Esophagus squamous epithelium (tissue), 5 donors: ENCODE data around the gene FGF3. TPM values are rescaled to one million over a fixed set of nuclear protein-coding genes. Genes with fewer than 3 reads are reported as not detected.

Experiments
- DNase-seq: peaks from one replicate; lab custom pipeline; 2025; lab: John Stamatoyannopoulos, UW
- H3K27ac ChIP-seq, 4 donors: fragments of 200-600 bp; sonication (generic); one replicate each; pipeline ENCODE4 v1.5.1; 2016 to 2019; ENCODE audit warnings: mild to moderate bottlenecking in 1 of 4
- H3K27me3 ChIP-seq, 4 donors: fragments of 200-600 bp; sonication (generic); 1 replicate in 3 of 4; 2 replicates in 1 of 4; pipeline versions ENCODE4 v1.5.1 to v1.6.0; 2017 to 2021; ENCODE audit warnings: antibody characterized with exemption in 1 of 4
- H3K36me3 ChIP-seq, 3 donors: fragments of 200-600 bp; sonication (generic); one replicate each; pipeline ENCODE4 v1.5.1; 2016 to 2019
- H3K4me1 ChIP-seq, 3 donors: fragments of 200-600 bp; sonication (generic); one replicate each; pipeline ENCODE4 v1.5.1; 2017 to 2019
- H3K4me3 ChIP-seq, 4 donors: fragments of 200-600 bp; sonication (generic); 1 replicate in 3 of 4; 2 replicates in 1 of 4; pipeline ENCODE4 v1.5.1; 2016 to 2019; ENCODE audit warnings: mild to moderate bottlenecking in 2 of 4, moderate library complexity in 1 of 4
- H3K9me3 ChIP-seq, 3 donors: fragments of 200-600 bp; sonication (generic); one replicate each; pipeline ENCODE4 v1.5.1; 2016 to 2019
- POLR2A ChIP-seq, 4 donors: fragments of 450-650 bp; IDR thresholded peaks; one replicate each; pipeline ENCODE4 v1.6.1; 2017; ENCODE audit warnings: antibody characterized with exemption in 4 of 4, mild to moderate bottlenecking in 4 of 4, moderate library complexity in 3 of 4
- WGBS, 2 donors: methylation state at CpG; one replicate each; pipeline ENCODE4 v1.1.5; 2018; 5-methylcytosine and 5-hydroxymethylcytosine counted together
- intact Hi-C: fragments of 100-400 bp; cut with DNase I; formaldehyde crosslinking; loops from one replicate; pipeline ENCODE4 v1.15.0; 2022
- total RNA-seq, 4 donors: library from RNA; depleted of rRNA; stranded (reverse); fragments of >200 nt; gene quantifications; one replicate each; pipeline ENCODE4 v1.1.0, GENCODE V29; 2016
- TF ChIP-seq, protein P1 (sequence below), 6 experiments: fragments of 450-650 bp in 4 of 6; fragments of 200-600 bp in 2 of 6; sonication (generic) in 2 of 6; IDR thresholded peaks; one replicate each; pipeline ENCODE4 v1.5.1; 2016 to 2019; ENCODE audit warnings: antibody characterized with exemption in 6 of 6, mild to moderate bottlenecking in 4 of 6, moderate library complexity in 4 of 6
- donor health status: DM: yes; HTN: yes; CAD: no.

FGF3 gene
- total RNA-seq, 4 donors from 2014 or later = not detected

DNA sequence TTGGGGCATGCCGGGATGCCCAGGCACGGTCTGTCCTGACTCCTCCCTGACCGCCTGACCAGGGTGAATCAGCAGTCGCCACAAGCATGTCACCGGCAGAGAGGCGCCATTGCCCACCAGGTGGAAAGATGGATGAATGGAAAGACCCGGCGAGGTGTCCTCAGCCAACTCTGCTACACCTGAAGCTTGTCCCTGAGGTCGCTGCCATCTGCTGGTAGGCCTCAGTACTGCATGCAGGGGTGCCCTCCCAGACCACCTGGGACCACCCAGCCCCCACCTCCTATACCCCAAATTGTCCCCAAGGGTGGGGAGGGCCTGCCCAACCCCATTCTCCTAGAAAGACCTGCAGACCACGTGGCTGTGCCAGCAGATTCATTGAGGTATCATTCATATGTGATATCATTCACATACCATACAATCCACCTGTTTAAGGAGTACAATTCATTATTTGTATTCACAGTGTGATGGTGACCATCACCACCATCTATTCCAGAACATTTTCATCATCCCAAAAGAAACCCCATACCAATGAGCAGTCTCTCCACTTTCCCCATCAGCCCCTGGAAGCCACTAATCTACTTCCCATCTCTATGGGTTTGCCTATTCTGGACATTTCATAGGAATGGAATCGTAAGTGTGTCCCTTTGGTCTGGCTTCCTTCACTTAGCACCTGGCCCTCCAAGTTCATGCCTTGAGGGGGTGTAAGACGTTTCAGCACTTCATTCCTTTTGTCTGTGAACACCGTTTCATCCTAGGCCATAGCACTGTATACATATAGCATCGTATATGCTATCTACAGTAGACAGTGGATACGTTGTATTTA is 17.5 kb downstream of the FGF3 start:
- intact Hi-C loops = no loop called here
- Histone ChIP-seq H3K27ac (no peak overlapping the region), H3K4me1 (no peaks in the 10 kb centered on the region), H3K27me3 (peaks cover 0 to 30% (median 0%) of the 10 kb centered on the region in 4 donors), H3K36me3 (no peaks in the 10 kb centered on the region), H3K4me3 (no peak overlapping the region), H3K9me3 (no peaks in the 10 kb centered on the region)
- no peak for TF ChIP-seq POLR2A (IDR thresholded peaks at IDR 0.05)
- TF ChIP-seq, protein P1, sequence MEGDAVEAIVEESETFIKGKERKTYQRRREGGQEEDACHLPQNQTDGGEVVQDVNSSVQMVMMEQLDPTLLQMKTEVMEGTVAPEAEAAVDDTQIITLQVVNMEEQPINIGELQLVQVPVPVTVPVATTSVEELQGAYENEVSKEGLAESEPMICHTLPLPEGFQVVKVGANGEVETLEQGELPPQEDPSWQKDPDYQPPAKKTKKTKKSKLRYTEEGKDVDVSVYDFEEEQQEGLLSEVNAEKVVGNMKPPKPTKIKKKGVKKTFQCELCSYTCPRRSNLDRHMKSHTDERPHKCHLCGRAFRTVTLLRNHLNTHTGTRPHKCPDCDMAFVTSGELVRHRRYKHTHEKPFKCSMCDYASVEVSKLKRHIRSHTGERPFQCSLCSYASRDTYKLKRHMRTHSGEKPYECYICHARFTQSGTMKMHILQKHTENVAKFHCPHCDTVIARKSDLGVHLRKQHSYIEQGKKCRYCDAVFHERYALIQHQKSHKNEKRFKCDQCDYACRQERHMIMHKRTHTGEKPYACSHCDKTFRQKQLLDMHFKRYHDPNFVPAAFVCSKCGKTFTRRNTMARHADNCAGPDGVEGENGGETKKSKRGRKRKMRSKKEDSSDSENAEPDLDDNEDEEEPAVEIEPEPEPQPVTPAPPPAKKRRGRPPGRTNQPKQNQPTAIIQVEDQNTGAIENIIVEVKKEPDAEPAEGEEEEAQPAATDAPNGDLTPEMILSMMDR (IDR thresholded peaks at IDR 0.05) = peak in 5 of 6 experiments; percentile 30 to 58 (median 39)
- DNase-seq = no peak
- 49 to 51% methylated on average over 6 of the region's 15 CpGs for WGBS, 2 donors

DNA sequence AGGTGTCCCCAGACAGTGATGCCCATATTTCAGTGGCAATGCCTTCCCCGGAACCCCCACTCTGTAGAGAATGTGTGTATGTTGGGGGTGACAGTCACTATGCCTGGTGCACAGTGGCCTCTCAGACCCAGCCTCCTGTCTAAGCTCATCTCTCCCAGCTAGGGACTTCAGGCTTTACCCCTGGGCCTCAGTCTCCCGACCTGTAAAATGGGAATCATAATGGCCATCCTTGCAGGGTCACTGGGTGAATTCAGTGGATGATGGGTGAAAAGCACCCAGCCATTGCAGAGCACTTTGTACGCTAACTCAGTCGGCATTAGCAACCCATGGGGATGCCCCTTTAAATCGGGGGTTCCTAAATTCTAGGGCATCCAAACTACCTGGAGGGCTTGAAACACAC is 18.9 kb downstream of the FGF3 start:
- no peak overlapping the region for H3K4me3 ChIP-seq
- no peaks in the 10 kb centered on the region for H3K36me3 ChIP-seq
- intact Hi-C loops = no loop called here
- peaks cover 0 to 30% (median 0%) of the 10 kb centered on the region in 4 donors for H3K27me3 ChIP-seq
- TF ChIP-seq, protein P1 (IDR thresholded peaks at IDR 0.05) = no peak
- no peak for TF ChIP-seq POLR2A (IDR thresholded peaks at IDR 0.05)
- DNase-seq = no peak
- no peaks in the 10 kb centered on the region for H3K9me3 ChIP-seq
- H3K27ac ChIP-seq = no peak overlapping the region
- 87 to 100% methylated on average over 3 of the region's 5 CpGs for WGBS, 2 donors
- no peaks in the 10 kb centered on the region for H3K4me1 ChIP-seq

DNA sequence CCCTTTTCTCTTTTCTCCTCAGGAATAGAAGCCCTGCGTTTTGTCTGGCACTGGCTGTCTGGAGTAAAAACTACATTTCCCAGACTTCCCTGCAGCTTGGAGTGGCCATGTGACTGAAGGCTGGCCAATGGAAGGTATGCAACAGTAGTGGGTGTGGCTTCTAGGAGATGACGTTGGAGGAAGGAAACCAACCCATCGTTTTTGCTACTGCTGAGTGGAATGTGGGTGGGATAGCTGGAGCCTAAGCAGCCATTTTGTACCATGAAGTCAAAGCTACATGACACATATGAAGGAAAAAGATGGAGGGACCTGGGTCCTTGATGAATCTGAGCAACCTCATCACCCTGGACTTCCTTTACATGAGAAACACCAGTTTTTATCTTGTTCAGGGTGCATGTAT is 19.6 kb downstream of the FGF3 start:
- WGBS, 2 donors = 20 to 23% methylated on average over 2 to 3 of the region's 3 CpGs
- H3K4me1 ChIP-seq = no peaks in the 10 kb centered on the region
- H3K27me3 ChIP-seq = peaks cover 0 to 30% (median 0%) of the 10 kb centered on the region in 4 donors
- DNase-seq = no peak
- intact Hi-C loops = no loop called here
- no peak overlapping the region for H3K27ac ChIP-seq
- TF ChIP-seq, protein P1 (IDR thresholded peaks at IDR 0.05) = no peak
- TF ChIP-seq POLR2A (IDR thresholded peaks at IDR 0.05) = no peak
- H3K4me3 ChIP-seq = no peak overlapping the region
- H3K9me3 ChIP-seq = no peaks in the 10 kb centered on the region
- no peaks in the 10 kb centered on the region for H3K36me3 ChIP-seq

DNA sequence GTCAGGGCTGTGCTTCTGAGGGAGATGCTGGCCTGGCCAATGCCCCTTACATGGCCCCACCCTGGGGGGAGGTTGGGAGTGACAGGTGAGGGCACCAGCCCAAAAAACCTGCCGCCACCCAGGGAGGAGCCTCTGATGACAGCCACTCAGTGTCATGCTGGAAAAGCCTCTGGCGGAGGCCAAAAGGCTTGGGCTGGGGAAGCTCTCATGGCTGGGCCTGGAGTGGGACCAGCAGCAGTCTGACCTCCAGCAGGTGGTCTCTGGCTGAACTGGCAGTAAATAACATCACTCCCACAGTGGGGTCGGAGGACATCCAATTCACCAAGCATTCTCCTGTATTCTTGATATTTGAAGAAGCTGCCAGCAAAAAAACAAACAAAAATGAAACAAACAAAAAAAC is 20.1 kb downstream of the FGF3 start:
- Histone ChIP-seq H3K9me3 (no peaks in the 10 kb centered on the region), H3K4me1 (no peaks in the 10 kb centered on the region), H3K27me3 (peaks cover 0 to 30% (median 0%) of the 10 kb centered on the region in 4 donors), H3K27ac (no peak overlapping the region), H3K4me3 (no peak overlapping the region), H3K36me3 (no peaks in the 10 kb centered on the region)
- TF ChIP-seq, protein P1 (IDR thresholded peaks at IDR 0.05) = no peak
- TF ChIP-seq POLR2A (IDR thresholded peaks at IDR 0.05) = no peak
- 65 to 92% methylated on average over 2 of the region's 3 CpGs for WGBS, 2 donors
- DNase-seq = no peak
- intact Hi-C loops = no loop called here

DNA sequence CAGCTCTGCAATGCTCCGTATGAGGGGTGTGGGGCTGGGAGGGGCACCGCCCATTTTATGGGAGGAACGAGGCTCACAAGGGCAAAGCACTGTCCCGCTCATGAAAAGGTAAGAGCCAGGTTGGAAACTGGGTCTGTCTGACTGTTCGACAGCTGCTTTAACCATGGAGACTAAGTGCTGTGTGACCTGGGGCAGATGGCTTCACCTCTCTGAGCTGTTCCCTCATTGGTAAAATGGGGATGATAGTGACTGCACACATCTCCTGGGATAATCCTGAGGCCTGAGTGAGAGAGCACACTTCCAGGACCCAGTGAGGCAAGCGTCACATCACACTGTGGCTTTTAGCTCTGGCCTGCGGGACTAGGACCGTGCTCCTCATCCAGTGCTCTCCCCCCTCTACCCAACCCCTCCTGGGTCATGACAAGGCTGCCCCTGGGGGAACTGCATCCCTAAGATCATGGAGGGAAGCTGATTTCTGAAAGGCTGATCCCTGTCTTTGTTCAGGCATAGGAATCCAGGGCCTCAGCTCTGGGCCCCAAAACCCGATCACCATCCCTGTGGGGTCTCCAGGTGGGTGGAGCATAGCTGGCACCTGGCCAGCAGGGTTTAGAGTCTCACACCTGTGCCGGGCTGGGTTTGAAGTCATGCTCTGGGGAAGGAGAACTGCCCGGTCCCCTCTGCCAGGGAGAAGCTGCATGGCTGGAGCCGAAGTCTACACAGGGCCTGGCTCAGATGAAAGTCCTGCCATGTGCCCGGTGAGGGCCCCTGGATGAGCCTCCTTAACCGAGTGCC is 21.3 kb downstream of the FGF3 start:
- TF ChIP-seq POLR2A (IDR thresholded peaks at IDR 0.05) = no peak
- TF ChIP-seq, protein P1 (IDR thresholded peaks at IDR 0.05) = no peak
- Histone ChIP-seq H3K27me3 (peaks cover 0 to 30% (median 0%) of the 10 kb centered on the region in 4 donors), H3K4me1 (no peaks in the 10 kb centered on the region), H3K4me3 (no peak overlapping the region), H3K36me3 (no peaks in the 10 kb centered on the region), H3K27ac (no peak overlapping the region), H3K9me3 (no peaks in the 10 kb centered on the region)
- intact Hi-C loops = no loop called here
- WGBS, 2 donors = 67 to 87% methylated on average over 4 to 10 of the region's 14 CpGs
- DNase-seq = no peak
